HG02943 (cell line): ENCODE results near the gene TEPSIN.

Source experiments
- ATAC-seq: cut with Tn5 transposase; IDR thresholded peaks from one replicate; pipeline ENCODE4 v1.9.1; 2021; ENCODE audit warnings: mild to moderate bottlenecking, low read depth, moderate library complexity; ENCODE audit not compliant: unreplicated experiment

The TEPSIN gene

DNA sequence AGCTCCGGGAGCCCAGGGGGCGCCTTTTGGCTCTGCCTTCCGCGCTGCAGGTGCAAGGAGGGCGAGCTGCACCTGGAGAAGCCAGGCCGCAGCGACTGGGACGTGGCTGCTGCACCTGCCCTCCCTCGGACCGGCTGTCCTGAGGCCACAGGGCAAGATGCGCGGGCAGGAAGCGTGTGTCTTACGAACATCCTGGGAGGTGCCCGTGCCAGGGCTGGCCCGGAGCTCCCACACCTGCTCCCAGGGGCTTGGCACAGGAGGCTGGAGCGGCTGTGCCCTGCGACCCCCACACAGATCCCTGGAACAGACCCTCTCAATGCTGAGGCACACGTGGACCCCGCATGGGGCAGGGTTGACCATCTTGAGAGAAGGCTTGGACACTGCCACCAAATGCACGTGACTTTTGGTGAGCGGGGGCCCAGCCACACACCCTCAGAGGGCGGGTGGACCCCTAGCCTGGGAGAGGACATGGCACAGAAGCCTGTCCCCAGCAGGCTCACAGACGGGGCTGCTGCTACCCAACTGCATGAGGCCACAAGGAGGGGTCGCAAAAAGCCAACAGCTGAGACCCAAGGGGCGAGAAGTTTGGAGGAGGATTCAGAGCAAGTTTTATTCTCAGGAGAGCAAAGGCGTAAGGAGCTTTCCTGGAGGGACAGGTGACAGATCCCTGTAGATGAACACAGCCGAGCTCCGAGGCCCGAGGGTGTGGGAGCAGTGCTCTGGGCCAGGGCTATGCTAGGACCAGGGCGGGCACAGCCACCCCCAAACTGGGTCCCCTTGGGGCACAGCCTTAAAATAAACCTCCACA lies 11.6 kb upstream of the TEPSIN start:
- no peak for ATAC-seq

DNA sequence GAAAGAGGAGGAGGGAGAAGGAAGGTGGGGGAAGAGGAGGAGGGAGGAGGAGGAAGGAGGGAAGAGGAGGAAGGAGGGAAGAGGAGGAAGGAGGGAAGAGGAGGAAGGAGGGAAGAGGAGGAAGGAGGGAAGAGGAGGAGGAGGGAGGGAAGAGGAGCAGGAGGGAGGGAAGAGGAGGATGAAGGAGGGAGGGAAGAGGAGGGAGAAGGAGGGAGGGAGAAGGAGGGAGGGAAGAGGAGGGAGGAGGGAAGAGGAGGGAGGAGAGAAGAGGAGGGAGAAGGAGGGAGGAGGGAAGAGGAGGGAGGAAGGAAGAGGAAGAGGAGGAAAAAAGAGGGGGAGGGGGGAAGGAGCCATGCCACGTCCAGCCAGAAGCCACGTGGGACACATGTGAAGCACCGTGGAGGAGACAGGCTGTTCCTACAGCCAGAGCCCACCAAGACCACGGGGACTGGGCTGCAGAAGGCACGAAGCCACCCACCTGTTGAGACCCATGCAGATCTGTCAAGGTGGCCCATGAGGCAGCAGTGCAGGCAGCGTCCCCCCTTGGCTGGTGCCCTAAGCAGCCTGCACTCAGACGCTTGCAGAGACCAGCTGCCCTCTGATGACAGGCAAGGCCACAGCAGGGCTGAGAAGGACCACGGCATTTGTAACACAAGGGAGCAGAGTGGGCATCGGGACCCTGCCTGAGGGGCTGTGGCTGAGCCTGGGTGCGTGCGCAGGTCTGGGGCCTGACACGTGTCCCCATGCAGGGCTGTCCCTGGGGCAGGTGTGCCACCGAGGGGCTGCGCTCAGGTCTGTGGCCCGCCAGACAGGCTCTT lies 10.6 kb upstream of the TEPSIN start:
- ATAC-seq, result no peak

DNA sequence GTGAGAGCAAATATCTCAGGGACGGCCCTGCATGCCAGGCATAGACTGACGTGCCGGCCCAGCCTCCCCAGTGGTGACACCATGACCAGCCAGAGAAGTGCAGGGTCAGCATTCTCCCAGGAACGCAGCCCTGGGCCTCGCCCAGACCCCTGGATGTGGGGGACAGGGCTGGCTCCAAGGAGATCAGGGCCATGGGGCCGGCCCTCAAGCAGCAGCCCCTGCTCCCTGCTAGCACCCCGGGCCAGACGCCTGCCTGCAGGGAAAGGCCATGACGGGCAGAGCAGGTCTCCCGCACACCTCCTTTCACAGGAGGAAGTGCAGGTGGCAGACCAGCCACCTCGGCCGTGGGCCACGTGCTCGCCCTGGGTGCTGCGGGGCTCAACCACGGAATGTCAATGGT lies 9.8 kb upstream of the TEPSIN start:
- no peak for ATAC-seq

DNA sequence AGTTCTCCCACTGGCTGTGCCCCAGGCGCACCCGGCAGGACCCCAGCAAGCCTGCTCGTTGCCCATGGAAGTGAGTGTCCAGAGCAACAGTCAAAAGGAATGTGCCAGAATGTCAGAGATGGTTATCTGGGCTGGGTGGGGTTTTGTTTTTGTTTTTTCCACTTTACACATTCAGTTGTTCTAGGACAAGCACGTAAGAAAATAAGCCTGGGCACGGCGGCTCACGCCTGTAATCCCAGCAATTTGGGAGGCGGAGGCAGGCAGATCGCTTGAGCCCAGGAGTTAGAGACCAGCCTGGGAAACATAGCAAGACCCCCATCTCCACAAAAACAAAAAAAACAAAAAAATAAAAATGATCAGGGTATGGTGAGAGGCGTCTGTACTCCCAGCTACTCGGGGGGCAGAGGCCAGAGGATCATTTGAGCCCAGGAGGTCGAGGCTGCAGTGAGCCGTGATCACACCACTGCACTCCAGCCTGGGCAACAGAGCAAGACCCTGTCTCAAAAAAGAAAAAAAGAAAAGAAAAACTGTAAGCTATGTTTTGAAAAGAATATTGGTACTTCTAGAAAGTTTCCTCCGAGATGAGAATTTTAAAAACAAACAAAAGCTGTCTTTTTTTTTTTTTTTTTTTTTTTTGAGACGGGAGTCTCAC lies 8.6 kb upstream of the TEPSIN start:
- ATAC-seq, result no peak

DNA sequence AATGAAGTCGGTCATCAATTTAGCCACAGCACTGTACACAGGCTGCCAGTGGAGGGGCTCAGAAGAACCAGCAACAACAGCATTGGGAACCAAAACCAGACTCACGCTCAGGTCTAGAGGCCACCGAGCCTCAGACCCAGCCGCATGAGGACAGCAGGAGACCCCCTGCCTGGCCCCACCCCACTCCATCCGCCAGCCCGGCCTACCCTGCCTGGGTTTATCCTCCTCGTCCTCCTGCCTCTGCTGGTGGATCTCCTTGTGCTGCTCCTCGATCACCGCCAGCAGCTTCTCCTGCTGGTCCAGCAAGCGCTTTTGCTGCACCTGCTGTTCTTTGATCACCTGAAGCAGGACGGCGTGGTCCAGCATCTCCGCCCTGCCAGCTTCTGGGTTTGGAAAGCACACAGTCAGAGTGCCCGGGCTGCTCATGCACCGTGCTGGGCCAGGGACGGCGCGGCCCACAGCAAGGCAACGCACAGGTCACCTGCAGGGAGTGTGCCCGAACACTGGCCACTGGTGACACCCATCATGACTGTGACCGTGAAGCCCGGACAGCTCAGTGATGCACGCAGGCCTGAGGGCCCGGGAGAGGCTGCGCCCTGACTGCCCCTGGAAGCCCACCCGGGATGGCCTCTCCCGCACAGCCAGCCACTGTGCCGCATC lies 8.0 kb upstream of the TEPSIN start:
- ATAC-seq, result no peak

DNA sequence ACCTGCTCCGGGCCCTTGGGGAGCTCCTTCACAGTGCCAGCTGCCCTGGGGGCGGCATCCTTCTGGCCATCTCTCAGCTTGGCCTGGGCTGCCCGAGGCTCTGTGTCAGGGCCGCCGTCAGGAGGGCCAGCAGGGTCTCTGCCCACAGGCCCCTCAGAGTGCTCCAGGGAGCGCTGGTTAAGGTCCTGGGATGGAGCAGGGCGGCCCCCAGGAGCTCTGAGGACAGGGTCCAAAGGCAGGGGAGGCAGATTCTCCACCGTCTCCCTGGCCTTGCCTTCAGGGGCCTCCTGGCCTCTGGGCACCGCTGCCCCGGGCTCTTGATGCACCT lies 7.5 kb upstream of the TEPSIN start:
- no peak for ATAC-seq

DNA sequence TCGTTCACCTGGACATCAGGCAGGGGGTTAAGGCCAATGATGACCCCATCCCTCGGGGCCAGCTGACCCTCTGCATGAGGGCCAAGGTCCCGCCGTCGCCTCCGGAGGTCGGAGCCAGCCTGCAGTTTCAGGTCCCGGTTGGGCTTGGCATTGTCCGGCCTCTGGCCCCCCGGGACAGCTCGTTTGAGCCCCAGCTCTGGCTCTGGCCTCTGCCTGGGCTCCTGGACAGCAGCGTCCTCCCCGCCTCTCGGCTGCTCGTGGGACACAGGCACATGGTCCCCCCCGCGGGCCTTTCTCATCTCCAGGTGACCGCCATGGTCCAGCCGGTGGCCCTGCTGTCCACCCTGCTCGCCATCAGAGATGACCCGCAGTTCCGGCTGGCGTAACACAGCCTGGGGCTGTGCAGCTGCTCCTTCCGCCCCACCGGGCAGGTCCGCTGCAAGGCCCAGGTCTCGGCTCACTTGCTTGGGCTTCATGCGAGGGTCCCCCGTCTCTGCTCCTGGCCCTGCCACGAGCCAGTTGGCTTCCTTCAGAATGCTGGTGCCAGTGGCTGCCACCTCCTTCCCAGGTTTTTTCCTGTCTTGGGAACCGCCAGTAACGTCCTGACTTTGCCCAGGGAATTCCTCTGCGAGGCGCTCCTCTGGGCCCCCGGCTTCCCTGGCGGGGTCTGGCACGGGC lies 6.9 kb upstream of the TEPSIN start:
- no peak for ATAC-seq

DNA sequence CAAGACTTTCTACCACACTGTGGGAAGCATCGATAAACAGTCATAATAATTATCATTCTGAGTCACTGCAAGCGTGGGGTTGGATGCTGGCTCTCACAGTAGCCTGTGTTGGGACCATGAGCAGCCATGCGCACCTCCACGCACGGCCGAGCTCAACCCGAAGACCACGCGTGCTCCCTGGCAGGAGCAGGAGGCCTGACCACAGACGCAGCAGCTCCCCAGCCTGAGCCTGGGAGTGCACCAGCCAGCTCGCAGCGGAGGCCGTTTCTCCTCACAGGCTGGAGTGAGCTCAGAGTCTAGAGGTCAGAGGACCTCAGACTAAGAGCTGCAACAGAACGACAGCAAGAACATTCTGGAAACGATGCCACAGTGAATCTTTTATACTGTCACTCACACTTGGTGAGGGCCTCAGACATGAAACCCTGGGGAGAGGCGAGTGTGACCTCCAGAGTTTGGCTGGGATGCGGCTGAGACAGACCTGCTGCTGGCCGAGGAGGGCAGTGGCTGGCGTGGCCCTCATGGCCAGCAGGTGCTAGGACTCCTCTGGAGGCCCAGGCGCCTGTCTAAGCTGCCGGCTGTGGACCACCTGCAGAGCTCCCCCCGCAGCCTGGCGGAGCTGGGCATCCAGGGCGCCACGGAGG lies 6.3 kb upstream of the TEPSIN start:
- ATAC-seq, result no peak

DNA sequence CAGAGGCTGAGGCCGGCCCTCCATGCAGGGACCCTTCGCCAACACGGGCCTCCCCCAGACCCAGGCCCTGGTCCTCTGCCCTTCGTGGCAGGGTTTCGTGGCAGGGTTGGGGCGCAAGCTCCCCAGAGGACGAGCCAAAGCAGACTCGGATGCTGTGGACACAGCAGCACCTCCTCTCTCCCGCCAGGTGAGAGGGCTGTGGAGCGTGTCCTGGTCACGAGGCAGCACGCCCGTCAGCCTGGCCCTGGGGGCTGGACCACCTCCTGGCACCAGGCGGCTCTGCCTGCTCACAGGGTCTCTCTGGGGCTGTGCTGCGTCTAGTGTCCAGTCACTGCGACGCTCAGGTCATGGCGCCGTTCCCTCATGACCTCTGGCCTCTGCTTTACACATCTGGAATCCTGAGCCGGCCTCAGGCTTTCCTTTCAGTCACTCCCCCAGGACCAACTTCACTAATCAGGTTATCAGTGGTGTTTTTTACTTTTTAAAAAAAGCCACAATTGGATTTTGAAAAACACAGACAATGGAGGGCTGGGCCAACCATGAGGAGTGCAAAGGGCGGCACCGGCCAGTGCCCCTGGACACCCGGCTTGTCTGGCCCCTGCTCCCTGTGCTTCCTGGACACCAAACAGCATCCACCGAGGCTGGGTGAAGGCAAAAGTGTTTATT lies 5.6 kb upstream of the TEPSIN start:
- ATAC-seq, result no peak

DNA sequence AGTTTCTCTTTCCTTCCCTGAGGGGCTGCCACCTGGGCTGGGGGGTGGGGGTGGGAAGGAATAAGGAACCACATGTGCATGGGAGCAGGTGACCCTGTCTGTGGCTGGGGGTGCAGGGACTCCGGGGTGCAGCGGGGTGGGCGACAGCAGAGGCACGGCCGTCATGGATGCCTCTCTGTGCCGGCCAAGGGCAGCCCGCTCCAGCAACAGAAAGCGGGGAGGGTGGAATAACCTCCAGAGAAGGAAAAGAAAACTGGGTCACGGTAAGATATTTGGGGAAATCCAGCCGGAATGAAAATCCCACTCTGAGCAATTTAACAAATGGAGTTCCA lies 4.4 kb upstream of the TEPSIN start:
- no peak for ATAC-seq

DNA sequence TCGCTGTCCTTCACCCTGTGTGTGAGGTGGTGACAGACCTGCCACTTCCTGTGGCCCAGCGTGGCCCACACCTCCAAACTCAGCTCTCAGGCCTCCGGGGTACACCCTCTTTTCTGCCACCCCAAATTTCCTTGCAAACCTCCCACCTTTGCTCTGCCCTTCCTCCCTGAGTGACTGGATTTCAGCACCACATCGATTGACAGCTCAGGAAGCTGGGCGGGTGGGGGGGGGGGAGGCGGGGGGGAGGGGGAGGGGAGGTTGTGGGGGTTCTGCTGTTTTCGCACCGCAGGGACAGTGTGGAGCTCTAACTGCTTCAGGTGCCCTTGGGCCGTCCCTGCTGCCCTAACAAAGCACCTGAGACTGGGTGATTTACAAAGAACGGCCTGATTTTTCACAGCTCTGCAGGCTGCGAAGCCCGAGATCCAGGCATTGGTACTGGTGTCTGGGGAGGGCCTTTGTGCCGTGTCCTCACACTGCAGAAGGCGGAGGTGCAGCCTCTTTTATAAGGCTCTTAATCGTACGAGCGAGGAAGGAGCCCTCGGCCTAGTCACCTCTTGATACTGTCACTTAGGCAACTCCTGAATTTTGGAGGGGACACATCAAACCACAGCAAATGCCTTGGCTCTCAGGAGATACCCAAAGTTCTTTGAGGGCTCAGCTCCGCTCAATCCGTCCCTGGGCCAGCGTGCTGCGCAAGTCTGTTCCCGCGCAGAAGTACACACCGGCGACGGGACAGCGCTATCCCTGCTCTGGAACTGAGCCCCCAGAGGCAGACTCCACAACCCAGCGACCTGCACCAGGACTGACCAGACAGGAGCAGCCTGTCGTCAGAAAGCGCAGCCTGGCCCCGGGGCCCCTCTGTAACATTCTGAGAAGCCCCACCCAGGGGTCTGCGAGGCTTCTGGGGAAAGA lies 3.8 kb upstream of the TEPSIN start:
- no peak for ATAC-seq

DNA sequence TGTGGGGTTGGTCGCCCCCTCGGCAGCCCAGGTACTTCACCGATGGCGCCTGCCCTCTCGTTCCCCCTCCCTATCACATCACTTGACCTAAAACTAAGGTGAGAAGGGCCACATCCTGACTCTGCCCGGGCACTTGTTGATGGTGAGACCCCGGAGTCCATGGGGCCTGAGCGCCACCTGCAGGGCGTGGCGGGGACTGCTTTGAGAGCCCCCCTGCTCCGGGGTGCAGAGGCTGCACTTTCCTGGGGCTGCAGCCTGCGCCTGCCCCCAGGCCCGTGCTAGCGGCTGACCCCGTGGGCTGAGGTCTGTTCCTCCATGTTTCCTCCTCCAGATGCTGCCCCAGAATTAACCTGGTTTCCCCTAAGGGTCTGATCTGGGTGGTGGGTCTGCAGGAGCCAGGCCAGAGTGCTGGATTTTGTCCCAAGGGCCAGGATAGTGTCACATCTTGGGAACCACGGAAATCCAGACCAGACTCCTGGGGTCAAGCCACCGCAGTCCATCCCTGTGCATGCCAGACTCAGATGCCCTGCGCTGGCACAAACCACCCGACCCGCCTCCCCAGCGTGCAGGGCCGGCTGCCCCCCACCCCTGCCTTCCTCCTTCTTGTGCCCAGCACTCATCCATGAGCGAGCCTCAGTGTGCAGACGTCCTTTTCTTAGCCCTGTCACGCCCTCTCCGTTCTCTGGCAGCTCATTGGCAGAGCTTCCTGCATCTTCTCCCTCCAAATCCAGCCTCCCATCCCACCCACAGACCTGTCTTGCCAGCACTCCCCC lies 3.0 kb upstream of the TEPSIN start:
- ATAC-seq, result no peak

DNA sequence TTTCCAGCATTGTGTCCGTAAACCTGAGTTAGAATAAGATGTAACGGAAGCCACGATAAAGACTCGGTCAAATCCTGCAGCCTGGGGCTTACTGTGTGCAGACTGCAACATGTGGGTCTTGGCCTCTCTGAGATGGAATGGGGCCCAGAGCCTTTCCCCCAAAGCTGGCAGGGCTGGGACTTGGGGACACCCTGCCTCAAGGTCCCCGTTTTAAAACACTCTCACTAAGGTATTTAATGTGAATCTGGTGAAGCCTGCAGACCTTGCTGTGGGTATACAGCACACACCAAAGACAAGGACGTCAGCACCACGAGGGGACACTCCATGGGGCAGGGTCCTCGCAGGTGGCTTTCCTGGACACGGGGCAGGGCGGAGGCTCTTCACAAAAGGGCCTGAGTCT lies 2.3 kb upstream of the TEPSIN start:
- no peak for ATAC-seq

DNA sequence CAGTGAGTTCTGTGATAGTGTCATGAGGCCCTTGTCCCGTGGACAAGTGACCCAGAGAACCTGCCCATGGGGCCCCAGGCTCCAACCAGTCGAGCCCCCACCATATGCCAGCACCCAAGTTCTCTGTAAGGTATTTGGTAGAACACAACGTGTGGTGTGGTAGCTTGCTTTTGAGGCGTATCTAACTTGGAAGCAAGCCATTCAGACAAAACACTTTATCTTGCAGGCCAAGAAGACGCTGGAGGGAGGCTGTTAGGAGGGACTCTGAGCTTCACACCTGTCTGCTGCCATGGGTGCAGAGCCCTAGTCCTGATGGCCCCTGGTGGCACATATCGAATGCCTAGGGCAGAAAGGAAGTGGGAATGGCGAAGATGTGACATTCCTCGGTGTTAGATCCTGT lies 1.9 kb upstream of the TEPSIN start:
- no peak for ATAC-seq

DNA sequence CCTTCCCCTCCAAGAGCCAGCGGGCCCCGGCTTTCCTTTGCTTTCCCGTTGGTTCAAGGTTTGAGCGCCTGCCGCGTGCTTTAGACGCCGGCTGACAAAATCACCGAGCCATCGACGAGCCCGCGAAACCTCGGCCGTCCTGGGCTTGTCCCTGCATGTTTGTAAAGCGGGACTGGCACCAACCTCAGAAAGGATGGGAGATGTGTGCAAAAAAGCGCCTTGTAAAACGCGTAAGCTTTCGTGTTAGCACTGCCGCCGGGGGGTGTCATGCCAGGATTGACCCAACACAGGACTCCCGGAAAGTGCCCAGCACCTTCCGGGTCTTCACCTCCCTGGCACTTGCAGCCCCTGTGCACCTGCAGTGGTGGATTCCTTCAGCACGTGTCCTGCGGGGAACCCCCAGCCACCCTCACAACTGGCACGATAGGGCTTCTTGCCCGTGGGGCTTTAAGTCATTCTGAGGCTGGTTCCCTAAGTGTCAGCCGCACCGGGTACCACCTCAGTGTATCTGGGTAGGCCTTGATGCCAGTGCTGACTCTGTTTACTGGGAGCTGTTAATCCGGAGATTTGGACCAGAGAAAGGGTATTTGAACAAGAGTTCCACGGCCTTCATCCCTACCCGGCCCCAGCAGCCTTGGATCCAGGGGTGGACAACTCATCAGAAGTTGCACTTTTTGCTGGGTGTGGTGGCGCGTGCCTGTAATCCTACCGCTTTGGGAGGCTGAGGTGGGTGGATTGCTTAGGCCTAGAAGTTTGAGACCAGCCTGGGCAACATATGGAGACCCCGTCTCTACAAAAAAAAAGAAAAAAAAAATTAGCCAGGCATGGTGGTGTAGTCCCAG lies 1.1 kb upstream of the TEPSIN start:
- ATAC-seq, result no peak

DNA sequence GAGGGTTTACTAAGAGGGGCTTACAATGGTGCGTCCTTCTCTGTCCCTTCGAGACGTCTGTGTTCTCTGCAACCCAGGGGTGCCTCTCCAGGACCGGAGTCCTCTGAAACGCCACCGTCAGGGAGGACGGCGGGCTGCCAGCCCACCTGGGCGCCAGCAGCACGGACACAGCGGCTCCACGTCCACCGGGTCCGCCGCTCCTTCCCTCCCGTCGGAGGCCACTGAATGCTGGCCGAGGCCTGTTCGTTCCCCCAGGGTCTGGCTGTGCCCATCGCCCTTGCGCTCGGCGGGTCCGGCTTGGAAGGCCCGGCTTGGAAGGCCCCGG lies 403 bp downstream of the TEPSIN start:
- no peak for ATAC-seq
